Right lung (tissue), 5 donors: ENCODE results near the gene MYH1. TPM values are rescaled to one million over a fixed set of nuclear protein-coding genes. Genes with fewer than 3 reads are reported as not detected.

Experiments
- DNase-seq, 2 donors: peaks; one replicate each; pipeline ENCODE4 v3.0.0-alpha.2; 2013
- polyA plus RNA-seq, 5 donors: library from polyadenylated mRNA; unstranded; fragments of 120-200 nt; gene quantifications; one replicate each; pipeline versions ENCODE4 v1.2.1 to v1.2.3, GENCODE V29; 2013; ENCODE audit warnings: inconsistent platforms in 1 of 5, low replicate concordance in 1 of 5; ENCODE audit not compliant: insufficient read length in 5 of 5, insufficient read depth in 1 of 5

MYH1 gene
- polyA plus RNA-seq, 5 donors, result 0.21 TPM; not detected in 4

DNA sequence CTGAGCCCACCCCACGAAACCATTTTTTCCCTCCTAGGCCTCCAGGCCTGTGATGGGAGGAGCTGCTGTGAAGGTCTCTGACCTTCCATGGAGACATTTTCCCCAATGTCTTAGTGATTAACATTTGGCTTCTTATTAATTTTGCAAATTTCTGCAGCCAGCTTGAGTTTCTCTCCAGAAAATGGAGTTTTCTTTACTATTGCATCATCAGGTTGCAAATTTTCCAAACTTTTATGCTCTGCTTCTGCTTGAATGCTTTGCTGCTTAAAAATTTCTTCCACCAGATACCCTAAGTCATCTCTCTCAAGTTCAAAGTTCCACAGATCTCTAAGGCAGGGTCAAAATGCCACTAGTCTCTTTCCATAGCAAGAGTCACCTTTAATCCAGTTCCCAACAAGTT lies 36.1 kb downstream of the MYH1 start:
- DNase-seq, result no peak

DNA sequence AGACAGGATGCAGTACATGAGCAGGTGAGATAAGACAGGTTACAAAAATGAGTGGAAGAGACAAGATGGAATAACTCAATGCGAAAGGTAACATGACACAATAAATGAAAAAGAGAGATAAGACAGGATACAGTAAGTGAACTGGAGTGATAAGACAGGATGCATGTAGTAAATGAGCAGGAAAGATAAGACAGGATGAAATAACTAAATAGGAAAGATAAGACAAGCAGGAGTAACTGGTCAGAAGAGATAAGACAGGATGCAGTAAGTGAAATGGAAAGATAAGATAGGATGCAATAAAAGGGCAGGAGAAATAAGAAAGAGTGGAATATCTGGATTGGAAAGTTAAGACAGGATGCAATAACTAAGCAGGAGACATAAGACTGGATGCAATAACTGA lies 40.6 kb downstream of the MYH1 start:
- no peak for DNase-seq

DNA sequence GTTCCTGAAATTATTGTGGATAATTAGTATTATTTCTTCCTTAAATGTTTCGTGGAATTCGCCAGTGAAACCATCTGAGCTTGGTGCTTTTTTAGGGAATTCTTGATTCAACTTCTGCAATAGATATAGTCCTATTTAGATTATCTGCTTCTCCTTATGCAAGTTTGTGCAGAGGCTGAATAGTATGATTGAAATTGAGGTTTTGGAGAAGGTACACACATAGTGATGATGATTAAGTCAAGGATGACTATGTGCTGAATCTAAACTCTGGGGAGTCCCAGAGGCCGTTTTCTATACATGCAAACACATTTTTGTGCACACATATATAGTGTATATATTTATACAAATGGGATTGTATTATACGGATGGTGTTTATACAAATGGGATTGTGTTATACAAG lies 43.8 kb downstream of the MYH1 start:
- DNase-seq, result no peak

DNA sequence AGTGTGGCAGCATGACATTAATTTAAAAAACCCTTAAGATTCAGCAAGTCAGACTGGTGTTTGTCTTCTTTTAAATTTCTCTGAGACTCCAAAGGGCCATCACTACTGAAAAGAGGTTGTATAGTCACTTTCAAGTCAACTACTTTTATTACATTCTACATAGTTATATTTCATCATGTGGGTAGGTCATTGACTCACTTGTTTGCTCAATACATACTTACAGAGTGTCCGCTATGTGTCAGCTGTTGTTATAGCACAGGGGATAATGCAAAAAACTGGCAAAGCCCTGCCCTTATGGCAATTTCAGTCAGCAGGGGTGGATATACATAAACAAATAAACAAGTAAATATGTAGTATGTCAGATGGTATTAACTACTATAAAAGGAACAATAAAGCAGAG lies 46.5 kb downstream of the MYH1 start:
- DNase-seq, result no peak

DNA sequence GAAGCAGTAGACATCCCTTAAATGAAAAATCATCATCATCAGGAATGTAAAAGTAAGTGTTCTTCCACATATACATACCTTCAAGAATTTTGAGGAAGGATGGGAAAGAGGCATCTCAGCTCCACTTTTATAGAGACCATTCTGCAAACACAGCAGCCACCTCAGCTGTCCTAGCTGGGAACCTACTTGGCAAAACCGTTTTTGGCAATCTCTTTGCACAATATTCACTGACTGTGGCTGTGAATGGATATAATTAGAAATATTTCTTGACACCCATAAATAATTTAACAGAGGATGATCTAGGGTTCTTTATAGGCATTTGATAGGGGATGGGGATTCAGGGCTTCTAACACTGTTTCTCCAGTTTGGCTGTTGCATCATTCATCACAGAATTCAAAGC lies 48.9 kb downstream of the MYH1 start, which contains the start of gene MYH4:
Gene MYH4, minus strand, starts transcription at position 101 of the 400 bp plus-strand sequence. CDS start 2,814 bp downstream, outside the sequence.
- no peak for DNase-seq

DNA sequence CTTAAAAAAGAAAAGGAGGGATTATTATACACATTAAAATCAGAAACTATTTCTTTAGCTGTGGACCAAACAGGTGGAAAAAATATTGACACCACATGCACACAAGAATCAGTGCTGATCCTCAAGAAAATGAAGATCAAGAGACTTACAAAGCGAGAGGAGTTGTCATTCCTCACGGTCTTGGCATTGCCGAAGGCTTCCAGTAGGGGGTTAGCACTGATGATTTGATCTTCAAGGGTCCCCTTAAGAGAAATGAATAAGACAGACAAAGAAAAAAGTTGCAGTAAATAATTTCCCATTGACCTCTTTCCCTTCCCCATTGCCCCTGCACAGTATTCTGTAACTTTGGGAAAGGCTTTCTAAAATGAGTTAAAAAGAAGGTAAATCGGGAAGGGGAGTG lies 54.9 kb downstream of the MYH1 start:
- DNase-seq, result no peak

DNA sequence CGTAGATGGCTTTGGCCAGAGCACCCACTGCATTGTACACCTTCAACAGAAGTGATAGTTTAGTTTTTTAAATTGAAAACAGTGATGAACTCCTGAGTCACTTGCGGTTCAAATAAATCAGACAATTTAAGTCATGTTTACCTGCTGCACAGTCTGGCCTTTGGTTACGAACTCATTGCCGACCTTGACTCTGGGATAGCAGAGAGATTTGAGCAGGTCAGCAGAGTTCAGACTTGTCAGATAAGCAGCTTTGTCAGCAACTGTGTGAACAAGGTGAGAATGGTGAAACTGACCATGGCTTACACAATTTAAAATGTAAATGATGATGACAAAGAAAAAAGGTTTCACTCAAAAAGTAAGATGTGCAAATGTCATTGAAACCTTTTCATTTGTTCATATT lies 58.3 kb downstream of the MYH1 start:
- no peak for DNase-seq

DNA sequence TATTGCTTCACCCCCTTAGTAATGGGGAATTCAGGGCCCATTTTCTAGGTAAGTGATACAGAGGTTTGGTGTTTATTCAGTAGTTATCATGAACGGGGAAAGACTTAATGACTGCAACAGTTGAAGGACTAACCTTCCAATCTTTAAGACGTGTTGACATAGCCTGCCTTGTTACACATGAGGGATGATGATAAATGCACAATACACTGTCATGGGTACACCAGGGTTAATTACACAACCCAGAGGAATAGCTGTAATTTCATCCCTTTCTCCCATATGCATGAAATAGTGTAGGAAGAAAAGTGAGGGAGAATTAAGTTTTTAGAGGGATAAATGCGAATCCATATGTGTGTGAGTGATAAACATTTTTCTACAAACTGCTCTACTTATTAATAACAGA lies 59.6 kb downstream of the MYH1 start:
- DNase-seq, result no peak

DNA sequence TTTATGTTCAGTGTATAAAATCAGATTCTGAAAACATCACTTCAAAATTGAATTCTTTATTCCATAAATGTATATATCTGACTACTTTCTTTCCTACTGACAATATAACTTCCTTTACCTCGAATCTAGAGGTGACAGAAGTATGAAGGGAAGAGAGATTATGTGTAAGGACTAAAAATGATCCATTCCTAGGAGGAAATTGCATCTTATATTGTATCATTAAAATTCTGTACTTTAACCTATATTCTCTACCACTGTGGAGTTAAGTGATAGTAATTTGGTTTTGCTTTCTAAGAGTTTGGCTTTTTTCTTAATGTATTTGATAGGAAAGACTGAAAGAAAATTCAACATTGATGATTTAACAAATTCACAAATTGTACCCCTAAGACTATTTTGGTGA lies 60.4 kb downstream of the MYH1 start:
- no peak for DNase-seq

DNA sequence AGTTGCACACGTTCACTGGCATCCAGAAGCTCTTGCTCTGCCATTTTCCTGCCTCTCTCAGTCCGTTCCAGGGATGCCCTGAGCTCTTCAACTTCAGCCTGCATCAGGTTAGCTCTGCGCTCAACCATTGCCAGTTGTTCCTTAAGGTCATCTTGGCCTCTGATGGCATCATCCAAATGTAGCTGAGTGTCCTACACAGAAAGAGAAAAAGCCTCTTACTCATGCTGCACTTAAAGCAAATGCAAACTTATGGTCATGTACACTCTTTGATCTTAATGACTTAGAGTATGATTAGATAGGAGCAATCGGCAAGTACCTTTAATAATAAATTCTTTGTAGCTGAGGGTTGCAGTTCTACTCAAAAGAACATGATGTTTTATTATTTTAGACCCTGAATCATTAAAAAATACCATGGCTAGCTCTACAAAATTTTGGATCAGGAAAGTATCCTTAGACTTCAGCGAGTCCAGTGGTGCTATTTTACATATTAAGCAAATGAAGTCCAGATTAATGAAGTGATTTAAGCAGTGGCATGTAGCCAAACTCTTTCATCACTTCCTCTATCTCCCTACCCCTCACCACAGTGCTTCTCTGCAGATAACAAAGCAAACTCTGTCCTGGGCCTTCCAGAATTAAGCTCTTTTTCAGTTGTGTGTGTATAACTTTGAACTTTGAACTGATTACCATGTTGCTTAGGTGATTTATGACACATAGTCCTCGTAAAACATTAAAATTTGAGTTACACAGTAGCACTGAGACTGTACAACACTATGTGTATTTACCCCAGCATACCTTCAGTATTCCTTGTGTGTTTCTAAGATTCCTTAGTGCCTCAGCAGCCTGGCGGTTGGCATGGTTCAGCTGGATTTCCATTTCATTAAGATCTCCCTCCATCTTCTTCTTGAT lies 71.1 kb downstream of the MYH1 start:
- DNase-seq, result no peak

Other genes with a start within 250 kb of the MYH1 start
- under 1 TPM in 1 of 5 donors, not detected in 4; 0.05 TPM for gene MYH13, start 145.5 kb downstream of the MYH1 start, polyA plus RNA-seq
- gene MYH8, start 96.6 kb downstream of the MYH1 start, polyA plus RNA-seq, result 10 to 100 TPM in 1 of 5 donors, 1 to 10 TPM in 1, under 1 TPM in 2, not detected in 1; 0.15 to 48.7 (median 2.4) TPM
- under 1 TPM in 1 of 5 donors, not detected in 4; 0.01 TPM for gene MYH4, start 49.0 kb downstream of the MYH1 start, polyA plus RNA-seq
- 1 to 10 TPM in 1 of 5 donors, under 1 TPM in 1, not detected in 3; 0.05 to 1.7 TPM for gene MYH2, start 31.1 kb upstream of the MYH1 start, polyA plus RNA-seq
- gene MYH3, start 138.8 kb upstream of the MYH1 start, polyA plus RNA-seq, result 100 to 1,000 TPM in 1 of 5 donors, 10 to 100 TPM in 1, 1 to 10 TPM in 3; 2.1 to 500 (median 8.9) TPM
- gene SCO1, start 179.0 kb upstream of the MYH1 start, polyA plus RNA-seq, result 10 to 100 TPM; 25.9 to 30.1 (median 28.4) TPM
- gene ADPRM, start 179.1 kb upstream of the MYH1 start, polyA plus RNA-seq, result 10 to 100 TPM; 17.0 to 26.7 (median 19.9) TPM
- gene TMEM220, start 211.5 kb upstream of the MYH1 start, polyA plus RNA-seq, result 10 to 100 TPM; 10.0 to 16.4 (median 12.1) TPM